SK-N-MC (cell line): ENCODE results near the gene SLC7A11.
A peak's percentile ranks its signal among the peaks of the same experiment; 100 is the strongest.
"Not testable (repeated sequence)": the region's sequence is repeated elsewhere in the genome, so short reads cannot be mapped to it uniquely, and the experiment has no call there.

Source experiments
- DNase-seq: peaks from one replicate; pipeline ENCODE4 v3.0.0-alpha.2; 2011; ENCODE audit warnings: low read depth, low spot score
- H3K27ac ChIP-seq: fragments of 200-600 bp; sonication (generic); 2 replicates; pipeline ENCODE4 v1.5.1; 2016; ENCODE audit warnings: mixed run types
- H3K36me3 ChIP-seq: fragments of 200-600 bp; sonication (generic); 2 replicates; pipeline ENCODE4 v1.6.1; 2017; ENCODE audit warnings: antibody characterized with exemption, low read length, mixed read lengths; ENCODE audit not compliant: insufficient read depth
- H3K4me3 ChIP-seq: fragments of 200-600 bp; sonication (generic); 2 replicates; pipeline ENCODE4 v1.5.1; 2016
- H3K9ac ChIP-seq: fragments of 200-600 bp; sonication (generic); 2 replicates; pipeline ENCODE4 v1.8.0; 2017; ENCODE audit warnings: mixed run types, mixed read lengths; ENCODE audit not compliant: insufficient read length
- H3K9me3 ChIP-seq: fragments of 200-600 bp; sonication (generic); 2 replicates; pipeline ENCODE4 v1.6.1; 2017; ENCODE audit warnings: low read depth, mild to moderate bottlenecking, antibody characterized with exemption, low read length, moderate library complexity, mixed read lengths
- EZH2 ChIP-seq: fragments of 200-600 bp; sonication (generic); IDR thresholded peaks from one replicate; pipeline ENCODE4 v1.6.1; 2017; ENCODE audit warnings: antibody characterized with exemption
- FOXP2 ChIP-seq: optimal IDR thresholded peaks from 2 replicates; pipeline ENCODE3; 2011; ENCODE audit warnings: mild to moderate bottlenecking, moderate library complexity; ENCODE audit not compliant: insufficient read depth; ENCODE audit errors: extremely low read length, control extremely low read depth
- POLR2AphosphoS5 ChIP-seq: IDR thresholded peaks from 2 replicates; pipeline ENCODE4 v1.6.1; 2012; ENCODE audit warnings: mild to moderate bottlenecking, low read depth, low read length, borderline replicate concordance

Gene SLC7A11

DNA sequence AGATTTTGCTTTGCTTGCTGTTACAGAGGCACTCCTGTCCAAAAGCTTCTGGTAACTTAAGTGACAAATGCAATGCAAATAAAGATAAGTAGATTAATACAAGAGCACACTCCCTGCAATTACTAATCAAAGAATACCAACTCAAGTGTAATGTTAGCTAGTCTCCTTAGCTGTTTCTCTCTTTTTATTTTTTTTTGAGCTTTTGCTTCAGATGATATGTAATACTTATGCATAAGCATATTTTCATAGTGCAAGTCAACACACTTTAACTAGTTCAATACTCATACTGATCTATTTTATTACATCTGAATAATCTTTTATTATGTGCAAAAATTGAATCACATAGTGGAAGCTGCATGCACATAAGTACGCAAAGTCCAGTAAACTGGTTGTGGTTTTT, 2.7 kb downstream of the SLC7A11 start:
- TF ChIP-seq POLR2AphosphoS5 (no peak), FOXP2 (no peak)
- H3K9ac ChIP-seq: peak overlapping the region; percentile 96
- H3K4me3 ChIP-seq: peak overlapping the region; percentile 85
- H3K27ac ChIP-seq: peak overlapping the region; percentile 62
- DNase-seq: no peak
- no peaks in the 10 kb centered on the region for H3K9me3 ChIP-seq
- peaks cover 45% of the 10 kb centered on the region for H3K36me3 ChIP-seq

DNA sequence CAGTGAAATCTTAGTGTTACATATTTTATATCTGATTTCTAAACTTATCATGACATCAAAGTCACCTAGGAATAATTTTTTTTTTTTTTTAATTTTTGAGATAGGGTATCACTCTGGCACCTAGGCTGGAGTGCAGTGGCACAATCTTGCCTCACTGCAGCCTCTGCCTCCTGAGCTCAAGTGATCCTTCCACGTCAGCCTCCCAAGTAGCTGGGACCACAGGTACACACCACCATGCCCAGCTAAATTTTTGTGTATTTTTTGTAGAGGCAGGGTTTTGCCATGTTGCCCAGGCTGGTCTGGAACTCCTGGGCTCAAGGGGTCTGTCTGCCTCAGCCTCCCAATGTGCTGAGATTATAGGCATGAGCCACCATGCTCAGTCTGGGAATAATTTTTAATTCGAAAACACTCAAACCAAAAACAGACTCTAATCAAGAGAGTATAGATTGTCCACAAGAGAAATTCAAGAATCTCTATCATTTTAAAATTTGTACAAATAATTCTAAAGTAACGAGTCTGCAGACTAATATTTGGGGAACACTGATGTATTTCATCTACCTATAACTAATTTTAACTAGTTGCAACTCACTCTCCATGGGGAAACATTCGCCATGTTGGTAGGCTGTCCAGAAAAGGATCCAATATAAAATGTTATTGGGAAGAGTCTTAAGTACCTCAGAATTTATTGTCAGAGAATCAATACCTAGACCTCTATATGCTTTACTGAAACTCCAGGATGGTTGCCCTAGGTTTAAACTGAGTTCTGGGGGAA, 3.4 kb downstream of the SLC7A11 start:
- no peak for TF ChIP-seq POLR2AphosphoS5
- TF ChIP-seq FOXP2: no peak
- H3K9me3 ChIP-seq: no peaks in the 10 kb centered on the region
- H3K36me3 ChIP-seq: peaks cover 53% of the 10 kb centered on the region
- H3K27ac ChIP-seq: peak overlapping the region; percentile 62; the same call in 1 of the 2 replicates
- peak overlapping the region; percentile 96 for H3K9ac ChIP-seq
- DNase-seq: no peak
- peak overlapping the region; percentile 85 for H3K4me3 ChIP-seq

DNA sequence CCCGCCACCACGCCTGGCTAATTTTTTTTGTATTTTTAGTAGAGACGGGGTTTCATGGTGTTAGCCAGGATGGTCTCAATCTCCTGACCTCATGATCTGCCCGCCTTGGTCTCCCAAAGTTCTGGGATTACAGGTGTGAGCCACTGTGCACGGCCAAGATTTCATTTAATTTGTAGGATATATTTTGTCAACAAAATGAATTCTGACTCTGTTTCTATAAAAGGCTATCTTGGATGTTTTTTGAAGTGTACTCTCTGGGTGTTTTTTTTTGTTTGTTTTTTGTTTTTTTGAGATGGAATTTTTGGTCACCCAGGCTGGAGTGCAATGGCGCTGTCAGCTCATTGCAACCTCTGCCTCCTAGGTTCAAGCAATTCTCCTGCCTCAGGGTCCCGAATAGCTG, 5.0 kb downstream of the SLC7A11 start:
- not testable (repeated sequence) for H3K9ac ChIP-seq, DNase-seq, H3K27ac ChIP-seq, H3K4me3 ChIP-seq, H3K9me3 ChIP-seq
- H3K36me3 ChIP-seq: peaks cover 66% of the 10 kb centered on the region

DNA sequence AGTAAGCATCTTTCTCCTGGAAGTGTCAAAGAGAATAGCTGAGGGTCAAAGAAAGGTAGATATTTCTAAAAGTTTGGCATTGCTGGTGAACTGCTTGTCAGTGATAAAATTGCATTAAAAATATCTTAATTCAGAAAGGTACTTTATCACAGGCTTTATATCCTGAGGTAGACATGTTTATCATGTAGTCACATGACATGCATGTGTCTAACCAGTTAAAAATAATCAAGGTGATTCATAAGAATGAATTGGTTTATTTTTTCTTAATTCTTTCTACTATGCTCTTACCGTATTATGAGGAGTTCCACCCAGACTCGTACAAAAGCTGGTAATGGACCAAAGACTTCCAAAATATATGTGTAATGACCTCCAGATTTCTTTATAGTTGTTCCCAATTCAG, 6.1 kb downstream of the SLC7A11 start:
- Histone ChIP-seq H3K4me3 (peak overlapping the region; percentile 60), H3K27ac (peak overlapping the region; percentile 93), H3K36me3 (peaks cover 77% of the 10 kb centered on the region), H3K9ac (peak overlapping the region; percentile 55), H3K9me3 (no peaks in the 10 kb centered on the region)
- no peak for DNase-seq
- no peak for TF ChIP-seq FOXP2
- no peak for TF ChIP-seq POLR2AphosphoS5
- no peak for TF ChIP-seq EZH2

DNA sequence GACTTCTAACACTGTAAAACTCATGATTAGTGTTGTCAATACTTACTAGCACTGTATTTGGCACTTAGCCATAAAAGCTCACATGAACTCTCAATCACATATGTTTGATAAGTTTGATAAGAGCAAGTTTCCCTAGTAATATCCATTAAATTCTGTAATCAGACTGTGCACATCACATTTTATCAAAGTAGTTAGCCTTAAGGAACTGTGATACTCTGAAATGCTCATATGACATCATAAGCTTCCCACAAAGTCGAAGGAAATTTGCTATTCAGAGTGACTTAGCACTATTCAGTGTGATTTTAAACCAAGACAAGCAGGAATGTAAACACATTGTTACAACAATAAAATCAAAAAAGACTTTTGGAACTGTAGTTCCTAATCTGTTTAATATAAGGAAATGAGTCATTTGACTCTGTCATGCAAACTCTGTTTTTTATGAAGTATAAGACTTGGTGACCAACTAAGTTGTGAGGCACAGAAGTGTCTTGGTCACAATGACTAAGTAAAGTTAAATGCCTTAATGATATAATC, 6.7 kb downstream of the SLC7A11 start:
- TF ChIP-seq POLR2AphosphoS5: no peak
- peak; percentile 21 for TF ChIP-seq FOXP2
- DNase-seq: no peak
- H3K4me3 ChIP-seq: peak overlapping the region; percentile 60
- H3K9ac ChIP-seq: peak overlapping the region; percentile 55
- peak overlapping the region; percentile 93 for H3K27ac ChIP-seq
- no peaks in the 10 kb centered on the region for H3K9me3 ChIP-seq
- H3K36me3 ChIP-seq: peaks cover 82% of the 10 kb centered on the region

DNA sequence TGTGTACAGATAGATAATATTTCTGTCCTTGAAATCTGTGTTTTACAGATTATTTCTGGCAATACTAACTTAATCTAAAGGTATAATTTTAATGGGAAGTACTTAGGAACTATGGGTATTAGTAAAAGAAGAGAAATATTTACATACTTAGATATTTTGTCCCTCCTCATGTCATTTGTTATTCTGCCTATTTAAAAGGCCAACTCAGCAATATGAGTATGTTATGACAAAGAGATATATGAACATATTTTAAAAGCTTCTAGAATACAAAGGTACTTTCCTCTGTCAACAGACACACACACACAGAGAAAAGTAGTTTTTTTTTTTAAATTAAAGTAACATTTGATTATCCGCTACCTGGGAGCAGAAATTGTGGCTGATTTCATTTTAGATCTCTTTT, 7.9 kb downstream of the SLC7A11 start:
- Histone ChIP-seq H3K4me3 (peak overlapping the region; percentile 5), H3K9ac (peak overlapping the region; percentile 55), H3K9me3 (no peaks in the 10 kb centered on the region), H3K36me3 (peaks cover 86% of the 10 kb centered on the region), H3K27ac (peak overlapping the region; percentile 93)
- no peak for TF ChIP-seq POLR2AphosphoS5
- no peak for TF ChIP-seq FOXP2
- no peak for TF ChIP-seq EZH2
- no peak for DNase-seq

DNA sequence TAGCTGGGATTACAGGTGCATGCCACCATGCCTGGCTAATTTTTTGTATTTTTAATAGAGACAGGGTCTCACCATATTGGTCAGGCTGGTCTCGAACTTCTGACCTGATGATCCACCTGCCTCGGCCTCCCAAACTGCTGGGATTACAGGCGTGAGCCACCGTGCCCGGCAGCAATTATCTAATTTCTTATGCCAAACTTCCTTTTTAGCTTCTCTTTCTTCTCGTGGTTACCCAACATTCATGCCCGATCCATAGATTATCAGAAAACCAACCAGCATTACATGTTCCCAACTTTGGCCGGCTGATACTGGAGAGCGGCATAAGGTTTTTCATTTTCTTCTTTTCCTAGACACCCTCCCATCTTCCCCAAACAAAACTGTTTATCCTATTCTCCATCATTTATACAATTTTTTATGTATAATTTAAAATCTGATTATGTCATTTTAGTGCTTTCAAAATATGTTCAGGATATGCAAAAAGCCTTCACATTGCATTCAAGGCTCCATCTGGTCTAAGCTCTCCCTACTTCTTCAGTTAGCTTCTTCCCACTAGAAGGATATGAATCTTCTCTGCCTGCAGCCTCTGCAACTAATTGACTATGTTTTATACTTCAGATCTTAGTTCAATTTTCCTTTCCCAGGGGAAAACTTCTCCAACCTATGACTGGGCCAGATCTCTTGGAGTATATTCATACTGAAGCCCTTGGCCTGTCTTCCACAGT, 8.7 kb downstream of the SLC7A11 start:
- H3K36me3 ChIP-seq: peaks cover 86% of the 10 kb centered on the region
- no peak for DNase-seq
- H3K9ac ChIP-seq: no peak overlapping the region
- peak overlapping the region; percentile 93 for H3K27ac ChIP-seq
- TF ChIP-seq EZH2 (no peak), POLR2AphosphoS5 (no peak), FOXP2 (no peak)
- peak overlapping the region; percentile 5 for H3K4me3 ChIP-seq
- no peaks in the 10 kb centered on the region for H3K9me3 ChIP-seq

- no peak overlapping the region for H3K9ac ChIP-seq
- H3K4me3 ChIP-seq: peak overlapping the region; percentile 49
- H3K36me3 ChIP-seq: peaks cover 89% of the 10 kb centered on the region
- no peak for DNase-seq
- peak overlapping the region; percentile 93 for H3K27ac ChIP-seq
- TF ChIP-seq FOXP2: no peak
- TF ChIP-seq POLR2AphosphoS5: no peak
- no peak for TF ChIP-seq EZH2
- H3K9me3 ChIP-seq: no peaks in the 10 kb centered on the region
Observed at GRCh38 chr4:138232364-138232763, 9.8 kb downstream of the SLC7A11 start.
